Stimulated activated CD4-positive, alpha-beta T cell treated with anti-CD3 and anti-CD28 coated beads, Interleukin-4, amount 100 ng/mL, for 1 hour (primary cell): Measurements from ENCODE around the gene NEUROD1.
A peak's percentile ranks its signal among the peaks of the same experiment; 100 is the strongest.

ENCODE experiments used
- DNase-seq: peaks from one replicate; pipeline ENCODE4 v3.0.0-alpha.2; 2020

Gene NEUROD1

GRCh38 chr2:181679544-181679979 is 755 bp downstream of the NEUROD1 start:
- no peak for DNase-seq

GRCh38 chr2:181678861-181679543 is 1.3 kb downstream of the NEUROD1 start:
- no peak for DNase-seq

- peak; percentile 50 for DNase-seq
Observed at GRCh38 chr2:181677912-181678586, 2.3 kb downstream of the NEUROD1 start.

GRCh38 chr2:181675254-181675653 is 5.1 kb downstream of the NEUROD1 start:
- DNase-seq = no peak

GRCh38 chr2:181674461-181674860 is 5.9 kb downstream of the NEUROD1 start:
- DNase-seq = no peak

- no peak for DNase-seq
Observed at GRCh38 chr2:181673173-181673572, 7.1 kb downstream of the NEUROD1 start.

- no peak for DNase-seq
Observed at GRCh38 chr2:181672255-181673008, 7.9 kb downstream of the NEUROD1 start.

GRCh38 chr2:181670632-181671031 is 9.7 kb downstream of the NEUROD1 start:
- no peak for DNase-seq

GRCh38 chr2:181667234-181667633 is 13.1 kb downstream of the NEUROD1 start:
- DNase-seq = no peak

GRCh38 chr2:181662287-181662686 is 18.0 kb downstream of the NEUROD1 start:
- no peak for DNase-seq

GRCh38 chr2:181660181-181660580 is 20.1 kb downstream of the NEUROD1 start:
- DNase-seq = no peak

GRCh38 chr2:181658444-181658843 is 21.9 kb downstream of the NEUROD1 start:
- DNase-seq = no peak

- no peak for DNase-seq
Observed at GRCh38 chr2:181657379-181657778, 22.9 kb downstream of the NEUROD1 start.

- DNase-seq = peak; percentile 10
Observed at GRCh38 chr2:181656450-181657291, 23.6 kb downstream of the NEUROD1 start, which contains the start of gene CERKL. CERKL (minus strand) TSS chr2:181657105; CDS start chr2:181657006, 99 bp downstream.

- DNase-seq = no peak
Observed at GRCh38 chr2:181655519-181655918, 24.8 kb downstream of the NEUROD1 start.

GRCh38 chr2:181649436-181649979 is 30.8 kb downstream of the NEUROD1 start:
- no peak for DNase-seq

GRCh38 chr2:181648478-181649155 is 31.7 kb downstream of the NEUROD1 start:
- DNase-seq = no peak

- no peak for DNase-seq
Observed at GRCh38 chr2:181646415-181646987, 33.8 kb downstream of the NEUROD1 start.

- no peak for DNase-seq
Observed at GRCh38 chr2:181643151-181643550, 37.2 kb downstream of the NEUROD1 start.

GRCh38 chr2:181642086-181642485 is 38.2 kb downstream of the NEUROD1 start:
- DNase-seq = no peak

- DNase-seq = no peak
Observed at GRCh38 chr2:181639686-181640085, 40.6 kb downstream of the NEUROD1 start.
